Stimulated activated CD8-positive, alpha-beta memory T cell treated with anti-CD3 and anti-CD28 coated beads, Interleukin-15, amount 100 ng/mL, for 1 hour (primary cell): ENCODE measurements around the gene MPL.
A peak's percentile ranks its signal among the peaks of the same experiment; 100 is the strongest.
"Not testable (repeated sequence)": the region's sequence is repeated elsewhere in the genome, so short reads cannot be mapped to it uniquely, and the experiment has no call there.

Experiments used
- DNase-seq: peaks from one replicate; pipeline ENCODE4 v3.0.0-alpha.2; 2020; ENCODE audit warnings: low read depth

Gene MPL

DNA sequence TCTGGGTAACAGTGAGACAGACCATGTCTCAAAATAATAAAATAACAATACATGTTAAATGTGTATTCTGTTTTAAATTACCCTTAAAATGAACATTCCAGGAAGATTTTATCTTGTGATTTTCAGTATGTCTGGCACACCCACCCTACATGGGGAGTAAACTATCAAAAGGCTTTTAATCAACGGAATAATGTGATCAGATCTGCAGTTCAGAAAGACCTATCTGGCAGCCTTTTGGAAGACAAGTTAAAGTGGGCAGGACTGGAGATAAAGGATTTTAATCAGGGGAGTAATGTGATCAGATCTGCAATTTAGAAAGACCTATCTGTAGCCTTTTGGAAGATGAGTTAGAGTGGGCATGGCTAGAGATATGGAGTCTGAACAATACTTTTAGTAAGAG lies 41.9 kb downstream of the MPL start:
- DNase-seq: no peak

DNA sequence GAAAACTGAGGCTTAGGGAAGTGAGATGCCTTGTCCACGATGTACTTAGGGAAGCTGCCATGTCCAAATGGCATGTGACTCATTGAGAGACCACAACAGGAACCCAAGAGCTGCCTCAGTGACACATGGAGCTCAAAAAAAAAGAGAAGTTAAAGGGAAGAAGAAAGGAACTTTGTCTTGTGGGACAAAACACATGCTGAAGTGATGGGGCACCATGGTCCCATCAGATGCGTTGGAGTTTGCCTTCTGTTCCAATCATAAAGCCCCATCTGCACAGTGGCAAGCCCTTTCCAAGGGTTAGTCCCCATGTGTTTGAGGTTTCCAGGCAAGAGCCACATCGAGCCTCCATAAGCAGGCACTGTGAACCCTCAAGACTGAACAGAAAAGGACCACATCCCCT lies 44.0 kb downstream of the MPL start:
- no peak for DNase-seq

DNA sequence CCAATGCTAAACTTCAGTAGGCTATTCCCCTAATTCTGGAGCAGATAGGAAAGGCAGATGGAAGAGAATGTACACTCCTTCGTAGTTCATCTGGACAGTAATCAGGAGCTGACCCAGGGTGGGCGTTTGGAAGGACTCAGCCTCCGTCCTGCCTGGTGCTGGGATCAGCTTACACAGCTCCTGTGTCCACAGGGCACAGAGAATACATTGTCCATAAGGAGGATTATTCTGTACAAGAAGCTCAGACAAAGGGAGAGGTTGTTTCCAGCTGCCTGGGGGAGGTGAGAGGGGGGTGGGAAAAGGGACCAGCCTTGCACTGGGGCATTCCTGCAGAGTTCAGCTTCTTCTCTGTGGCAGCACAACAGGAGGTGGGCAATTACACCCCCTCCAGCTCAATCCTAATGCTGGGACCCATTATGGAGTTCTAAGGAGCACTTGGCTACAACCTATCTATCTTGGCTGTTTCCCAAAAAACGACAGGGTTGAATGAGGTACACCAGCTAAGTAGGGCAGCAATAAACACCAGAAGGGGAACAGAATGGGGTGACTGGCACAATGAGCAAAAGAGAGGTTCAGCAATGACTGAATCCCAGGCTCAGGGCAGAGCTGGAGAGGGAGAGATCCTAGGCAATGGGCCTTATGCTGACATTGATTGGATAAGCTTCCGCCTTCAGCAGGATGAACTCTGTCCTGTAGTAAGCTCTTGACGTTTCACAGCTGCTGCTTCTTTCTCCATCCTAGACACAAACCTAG lies 44.6 kb downstream of the MPL start:
- no peak for DNase-seq

DNA sequence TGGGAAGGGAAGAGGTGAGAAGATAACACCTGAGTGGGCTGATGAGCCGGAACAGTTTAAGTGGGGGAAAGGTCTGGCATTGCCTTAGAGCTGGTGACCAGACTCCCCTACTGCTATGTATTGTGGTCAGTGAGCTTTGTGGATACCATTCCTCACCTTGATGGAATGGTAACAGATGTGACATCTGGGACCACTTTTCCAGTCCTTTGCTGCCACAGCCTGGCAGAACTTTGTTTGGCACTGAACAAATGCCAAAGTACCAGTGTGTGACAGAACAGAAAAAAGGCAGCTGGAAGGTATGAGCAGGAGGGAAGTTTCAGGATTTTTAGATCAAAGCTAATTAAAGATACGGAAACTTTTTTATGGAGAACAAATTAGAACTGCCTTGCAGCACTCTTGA lies 45.8 kb downstream of the MPL start:
- DNase-seq: no peak

DNA sequence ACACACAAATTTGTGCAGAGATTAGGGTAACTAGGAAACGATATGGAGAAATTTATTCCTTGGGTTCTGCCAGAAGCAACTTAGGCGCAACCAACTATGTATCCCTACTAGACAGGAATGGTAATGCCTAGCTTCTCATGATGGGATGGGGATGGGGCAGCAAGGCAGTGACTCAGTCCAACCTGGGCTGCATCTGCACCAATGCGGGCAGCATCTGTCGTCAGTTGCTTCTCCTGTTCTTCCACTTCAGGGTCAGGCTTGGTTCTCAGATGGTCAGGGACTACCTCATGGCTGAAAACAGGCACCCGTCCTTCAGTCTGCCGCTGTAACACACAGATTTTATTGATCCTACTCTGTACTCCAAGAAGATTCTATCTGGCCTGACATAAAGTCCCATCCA lies 49.1 kb downstream of the MPL start:
- DNase-seq: no peak

DNA sequence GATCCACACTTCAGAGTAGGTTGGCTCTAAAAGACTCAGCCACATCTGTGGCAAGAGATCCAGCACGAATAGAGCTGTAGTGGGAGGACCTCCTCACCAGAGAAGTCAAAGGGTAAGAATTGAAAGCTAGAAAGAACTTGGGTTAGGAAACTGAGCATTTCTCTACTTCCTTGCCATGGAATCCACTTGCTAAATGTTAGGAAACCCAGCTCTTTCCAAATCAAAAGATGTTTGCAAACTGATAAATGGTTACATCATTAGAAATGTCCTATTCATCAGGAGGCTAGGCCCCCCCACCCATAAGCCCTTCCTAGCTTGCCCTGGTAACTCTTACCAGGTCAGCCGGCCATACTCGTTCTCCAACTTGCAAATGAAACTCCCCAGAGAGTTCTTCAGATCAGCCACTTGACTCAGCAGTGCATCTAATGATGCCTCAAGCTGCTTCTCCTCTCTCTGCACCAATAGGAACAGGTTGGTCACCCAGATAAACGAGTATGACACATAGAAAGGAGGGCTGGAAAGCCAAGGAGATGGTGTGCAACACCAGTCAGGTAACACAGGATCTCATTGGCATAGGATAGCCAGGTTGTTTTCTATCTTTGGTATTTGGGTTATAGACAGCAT lies 50.5 kb downstream of the MPL start:
- no peak for DNase-seq

DNA sequence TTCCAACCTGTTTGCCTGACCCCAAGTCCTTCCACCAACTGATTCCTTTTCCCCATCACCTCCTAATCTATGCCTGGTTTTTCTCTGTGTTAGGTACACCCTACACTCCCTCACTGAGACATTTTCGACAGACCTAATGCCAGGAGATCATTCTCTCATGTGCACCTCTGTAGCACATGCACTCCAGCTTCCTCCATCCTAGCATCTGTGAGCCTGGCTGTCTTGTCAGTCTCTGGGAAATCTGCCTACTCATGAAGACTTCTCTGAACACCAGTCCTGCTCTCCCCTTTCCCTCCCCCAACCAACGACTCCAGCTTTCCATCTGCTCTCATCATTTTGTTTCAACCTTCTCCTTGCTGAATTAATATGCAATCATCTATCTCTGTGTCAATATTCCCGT lies 51.0 kb downstream of the MPL start:
- no peak for DNase-seq

DNA sequence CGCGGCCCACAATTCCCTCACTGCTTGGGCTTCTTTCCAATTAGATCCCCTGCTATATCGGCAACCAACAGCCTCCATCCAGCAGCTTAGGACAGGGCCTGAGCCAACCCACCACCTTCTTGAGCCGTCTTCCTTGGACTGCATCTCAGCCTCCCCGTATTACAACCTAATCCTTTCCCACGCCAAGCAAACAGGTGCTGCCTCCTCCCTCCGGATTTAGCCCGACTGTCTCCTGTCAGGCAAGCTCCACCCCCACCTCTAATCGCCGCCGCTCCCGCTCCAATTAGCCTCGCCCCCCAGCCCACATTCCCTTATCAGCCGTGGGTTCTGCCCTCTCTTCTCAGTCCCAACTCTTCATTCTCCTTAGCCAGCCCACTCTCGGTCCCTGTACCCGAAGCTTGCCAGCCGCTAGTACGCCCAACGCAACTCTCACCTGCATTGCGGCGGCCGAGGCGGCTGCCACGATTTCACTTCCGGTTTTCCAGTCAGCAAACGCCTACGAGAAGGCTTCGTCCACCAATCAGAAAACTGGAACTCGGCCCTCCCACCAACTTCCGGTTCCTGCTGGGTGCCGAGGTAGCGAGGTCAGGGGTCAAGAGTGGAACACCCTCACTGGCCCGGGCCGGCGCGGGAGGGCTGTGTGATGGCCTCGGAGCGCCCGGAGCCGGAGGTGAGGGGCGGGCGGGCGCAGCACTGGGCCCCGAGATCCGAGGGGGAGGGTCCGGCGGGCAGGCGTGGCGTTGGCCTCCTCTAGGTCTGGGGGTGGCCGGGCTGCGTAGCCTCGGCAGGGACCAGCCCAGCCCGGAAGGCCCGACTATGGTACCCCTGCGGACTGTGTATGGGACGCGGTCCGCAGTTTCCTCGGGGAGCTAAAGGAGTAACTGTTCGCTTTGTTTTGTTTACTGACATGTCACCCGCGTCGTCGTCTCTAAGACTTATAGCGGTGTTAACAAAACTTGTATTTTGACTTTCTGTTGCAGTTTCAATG lies 52.0 kb downstream of the MPL start, which contains the start of the genes MED8 and SZT2:
MED8 (minus strand) TSS at position 475 of the 988 bp plus-strand sequence; CDS start at position 439, 36 bp downstream.
SZT2 (plus strand) TSS at position 574 of the 988 bp plus-strand sequence; CDS start at position 644, 70 bp downstream.
- DNase-seq: peak; percentile 92

DNA sequence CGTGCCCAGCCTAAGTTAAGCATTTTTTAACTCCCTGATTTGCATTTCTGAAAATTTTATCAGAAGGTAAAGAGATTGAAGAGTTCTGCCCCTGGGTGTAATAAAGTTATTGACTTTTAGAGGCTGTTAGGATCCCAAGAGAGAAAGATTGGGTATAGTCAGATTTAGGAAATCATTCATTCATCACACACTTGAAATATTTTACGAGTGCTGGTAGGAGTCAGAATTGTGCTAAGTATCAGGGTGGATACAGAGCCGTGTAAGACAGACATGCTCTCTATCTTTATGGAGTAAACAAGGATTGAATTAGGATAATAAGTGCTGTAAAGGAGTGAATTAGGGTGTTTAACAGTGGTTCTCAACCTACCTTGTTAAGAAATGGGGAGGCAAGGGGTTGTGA lies 55.1 kb downstream of the MPL start:
- no peak for DNase-seq

DNA sequence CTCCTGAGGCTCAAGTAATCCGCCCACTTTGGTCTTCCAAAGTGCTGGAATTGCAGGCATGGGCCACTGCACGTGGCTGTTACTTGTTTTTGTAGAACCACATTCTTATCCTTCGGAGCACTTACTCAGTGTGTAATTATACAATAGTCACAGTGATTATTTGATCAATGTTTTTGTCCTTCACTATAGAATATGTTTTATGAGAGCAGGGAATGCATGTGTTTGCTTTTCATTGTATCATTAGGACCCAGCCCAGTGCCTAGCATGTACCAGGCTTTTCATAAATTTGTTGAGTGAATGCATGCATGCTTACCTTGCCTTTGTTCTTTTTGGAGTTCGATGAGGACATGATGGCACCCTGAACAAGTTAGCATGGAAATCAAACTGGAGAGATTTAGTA lies 57.9 kb downstream of the MPL start:
- no peak for DNase-seq

DNA sequence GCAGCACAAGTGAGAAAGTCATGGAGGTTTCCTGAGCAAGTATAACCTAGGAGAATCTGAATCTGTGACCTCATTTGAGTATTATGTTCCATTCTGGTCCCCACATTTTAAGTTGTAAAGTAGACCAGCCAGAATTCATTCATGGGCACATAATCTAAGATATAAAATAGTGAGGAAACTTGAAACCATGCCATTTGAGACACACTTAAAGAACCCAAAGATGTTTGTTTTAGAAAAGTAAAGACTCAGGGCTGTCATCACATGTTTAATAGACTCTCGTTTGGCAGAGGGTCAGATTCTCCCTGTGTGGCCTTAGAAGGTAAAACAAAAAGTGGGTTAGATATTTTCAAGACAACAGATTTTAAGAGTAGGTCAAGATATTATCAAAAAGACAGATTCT lies 58.4 kb downstream of the MPL start:
- DNase-seq: no peak

DNA sequence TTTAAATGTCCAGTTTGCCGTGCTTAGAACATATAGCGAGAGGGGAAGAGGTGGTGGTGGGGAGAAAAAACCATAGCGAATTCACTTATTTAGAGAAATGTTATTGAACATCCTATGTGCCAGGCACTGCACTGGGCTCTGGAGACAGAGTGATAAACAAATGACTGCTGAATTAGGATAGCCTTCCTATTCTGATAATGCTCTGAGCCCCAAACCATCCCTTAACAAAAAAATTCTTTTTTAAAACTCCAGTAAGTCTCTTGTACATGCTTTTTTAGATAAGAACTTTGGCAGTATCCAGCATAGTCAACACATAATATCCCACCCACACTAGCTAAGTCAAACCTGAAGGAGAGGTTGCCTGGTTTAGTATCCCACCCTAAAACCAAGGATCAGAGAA lies 60.6 kb downstream of the MPL start:
- no peak for DNase-seq

DNA sequence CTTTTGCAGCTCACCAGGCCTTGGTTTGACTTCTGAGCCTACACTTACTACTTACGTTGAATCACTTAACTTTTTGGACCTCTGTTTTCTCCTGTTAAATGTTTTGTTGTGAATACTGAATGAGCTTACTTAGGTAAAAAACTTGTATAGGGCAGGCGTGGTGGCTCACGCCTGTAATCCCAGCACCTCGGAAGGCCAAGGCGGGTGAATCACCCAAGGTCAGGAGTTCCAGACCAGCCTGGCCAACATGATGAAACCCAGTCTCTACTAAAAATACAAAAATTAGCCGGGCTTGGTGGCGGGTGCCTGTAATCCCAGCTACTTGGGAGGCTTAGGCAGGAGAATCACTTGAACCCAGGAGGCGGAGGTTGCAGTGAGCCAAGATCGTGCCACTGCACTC lies 62.8 kb downstream of the MPL start:
- DNase-seq: not testable (repeated sequence)

DNA sequence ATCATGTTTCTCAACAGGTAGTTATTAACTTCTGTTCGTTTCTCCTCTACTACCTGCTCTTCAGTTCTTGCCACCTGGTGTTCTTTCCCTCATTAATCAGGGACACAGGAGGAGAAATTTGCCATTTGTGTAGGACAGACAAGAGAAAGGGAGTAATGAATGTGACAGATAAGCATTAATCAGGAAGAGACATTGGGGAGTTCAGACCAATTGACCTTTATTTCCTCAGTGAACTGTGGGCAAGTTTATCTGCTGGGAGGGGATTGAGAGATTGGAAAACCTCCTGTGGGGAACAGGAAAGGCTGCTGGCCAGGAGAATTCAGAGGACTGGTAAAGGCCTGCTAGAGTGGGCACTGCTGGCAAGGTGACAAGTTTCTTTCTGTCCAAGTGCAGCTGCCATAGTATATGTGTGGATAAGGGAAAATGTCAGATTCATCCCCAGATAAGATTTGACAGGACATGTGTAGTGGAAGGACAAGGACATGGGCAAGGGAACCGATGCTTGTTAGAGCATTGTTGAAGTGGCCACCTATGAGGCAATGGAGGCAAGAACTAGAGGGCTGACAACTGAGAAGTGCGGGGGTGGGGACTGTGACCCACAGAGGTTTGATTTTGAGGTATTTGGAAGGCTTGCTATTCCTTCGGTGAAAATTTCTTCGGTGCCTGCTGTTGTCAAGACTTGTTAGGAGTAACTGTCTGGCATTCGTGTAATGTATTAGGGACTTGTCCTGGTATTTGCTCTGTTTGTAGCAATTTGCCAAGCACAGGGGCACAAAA lies 64.7 kb downstream of the MPL start:
- no peak for DNase-seq
